CD4-positive, alpha-beta T cell treated with Interferon gamma for 1 hour (primary cell): ENCODE data around the gene IRGM.
"Not testable (repeated sequence)": the region's sequence is repeated elsewhere in the genome, so short reads cannot be mapped to it uniquely, and the experiment has no call there.

Experiments
- DNase-seq: peaks from one replicate; pipeline ENCODE4 v3.0.0-alpha.2; 2020

IRGM gene

GRCh38 chr5:150846308-150846653 is at the start of gene IRGM:
Gene IRGM, plus strand, starts transcription at chr5:150846521. Its CDS starts 1,603 bp downstream, at chr5:150848124.
- DNase-seq = peak; percentile 59

GRCh38 chr5:150797384-150797783 is 48.9 kb upstream of the IRGM start:
- no peak for DNase-seq

DNA sequence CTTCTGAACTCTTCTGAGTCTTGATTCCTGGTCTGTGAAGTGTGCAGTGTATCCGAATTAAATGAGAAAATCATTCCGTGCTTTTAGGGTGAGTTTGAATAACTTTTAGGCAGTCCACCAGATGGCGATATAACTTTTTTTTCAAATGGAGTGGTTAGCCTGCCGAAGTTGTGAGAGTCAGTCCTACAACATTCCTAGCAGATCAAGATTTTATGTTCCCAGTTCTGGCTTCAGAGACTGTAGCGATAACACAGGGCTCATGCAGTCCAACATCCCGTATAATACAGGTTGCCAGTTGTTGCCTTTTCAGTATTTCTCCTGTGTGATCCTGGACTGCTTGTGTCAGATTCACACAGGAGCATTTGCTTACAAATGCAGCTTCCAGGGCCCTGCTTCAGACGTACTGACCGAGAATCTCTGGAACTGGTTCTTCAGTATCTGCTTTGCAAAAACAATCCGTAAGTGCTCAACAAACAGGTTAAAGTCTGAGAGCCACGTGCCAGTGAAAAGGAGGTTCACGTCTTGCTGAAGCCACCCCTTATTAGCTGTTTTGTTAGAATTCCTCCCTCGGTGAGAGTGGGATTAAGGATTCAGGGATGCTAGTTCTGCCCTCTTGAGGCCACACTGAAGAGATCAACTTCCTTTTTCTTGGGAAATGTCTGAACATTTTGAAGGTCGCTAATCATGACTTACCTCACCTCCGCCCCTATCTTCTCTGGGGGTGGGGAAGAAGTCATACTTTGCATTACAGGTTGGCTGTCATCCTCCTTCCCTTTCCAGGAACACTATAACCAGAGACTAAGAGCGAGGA is 45.0 kb upstream of the IRGM start:
- no peak for DNase-seq

- DNase-seq = no peak
Measured at GRCh38 chr5:150804388-150804787, 41.9 kb upstream of the IRGM start.

DNA sequence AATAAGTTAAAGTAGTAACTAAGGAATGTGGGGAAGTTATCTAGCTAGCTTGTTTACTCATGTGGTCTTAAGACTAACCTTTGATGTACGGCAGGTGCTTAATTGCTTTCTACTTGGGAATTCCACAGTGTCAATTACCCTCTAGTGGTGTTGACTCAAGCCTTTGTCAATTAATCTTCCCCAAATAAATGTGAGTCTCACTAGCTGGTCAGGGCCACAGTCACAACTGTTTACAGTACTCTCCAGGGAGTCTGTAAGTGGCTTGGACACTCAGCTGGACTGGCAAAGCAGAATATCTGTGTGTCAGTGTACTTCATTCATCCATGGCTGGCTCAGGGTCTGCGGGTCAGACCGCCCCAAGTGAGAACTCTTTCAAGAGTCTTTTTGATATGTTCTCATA is 37.0 kb upstream of the IRGM start:
- no peak for DNase-seq

GRCh38 chr5:150815010-150815409 is 31.3 kb upstream of the IRGM start:
- DNase-seq = no peak

- no peak for DNase-seq
Measured at GRCh38 chr5:150816946-150817345, 29.4 kb upstream of the IRGM start.

GRCh38 chr5:150829744-150830143 is 16.6 kb upstream of the IRGM start:
- DNase-seq = no peak

- not testable (repeated sequence) for DNase-seq
Measured at GRCh38 chr5:150831821-150832220, 14.5 kb upstream of the IRGM start.

DNA sequence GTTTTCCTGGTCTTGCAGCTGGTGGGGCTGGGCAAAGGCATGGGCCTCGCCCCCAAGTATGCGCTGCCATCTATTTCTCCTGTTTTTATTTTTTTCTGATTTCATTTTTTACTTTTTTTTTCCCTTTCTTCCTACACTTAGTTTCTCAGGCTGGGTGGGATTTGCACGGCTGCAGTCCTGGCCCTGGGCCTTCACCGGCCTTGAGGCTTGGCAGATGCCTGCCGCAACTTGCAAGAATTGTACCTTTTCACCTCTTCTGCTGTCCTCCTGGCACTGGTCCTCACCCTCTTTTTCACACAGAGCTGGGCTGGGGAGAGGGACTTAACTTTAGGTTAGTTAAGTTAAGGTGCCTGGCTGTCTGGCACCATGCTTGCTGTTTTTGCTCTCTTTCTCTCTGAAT is 10.3 kb upstream of the IRGM start:
- no peak for DNase-seq

- no peak for DNase-seq
Measured at GRCh38 chr5:150836703-150837102, 9.6 kb upstream of the IRGM start.

DNA sequence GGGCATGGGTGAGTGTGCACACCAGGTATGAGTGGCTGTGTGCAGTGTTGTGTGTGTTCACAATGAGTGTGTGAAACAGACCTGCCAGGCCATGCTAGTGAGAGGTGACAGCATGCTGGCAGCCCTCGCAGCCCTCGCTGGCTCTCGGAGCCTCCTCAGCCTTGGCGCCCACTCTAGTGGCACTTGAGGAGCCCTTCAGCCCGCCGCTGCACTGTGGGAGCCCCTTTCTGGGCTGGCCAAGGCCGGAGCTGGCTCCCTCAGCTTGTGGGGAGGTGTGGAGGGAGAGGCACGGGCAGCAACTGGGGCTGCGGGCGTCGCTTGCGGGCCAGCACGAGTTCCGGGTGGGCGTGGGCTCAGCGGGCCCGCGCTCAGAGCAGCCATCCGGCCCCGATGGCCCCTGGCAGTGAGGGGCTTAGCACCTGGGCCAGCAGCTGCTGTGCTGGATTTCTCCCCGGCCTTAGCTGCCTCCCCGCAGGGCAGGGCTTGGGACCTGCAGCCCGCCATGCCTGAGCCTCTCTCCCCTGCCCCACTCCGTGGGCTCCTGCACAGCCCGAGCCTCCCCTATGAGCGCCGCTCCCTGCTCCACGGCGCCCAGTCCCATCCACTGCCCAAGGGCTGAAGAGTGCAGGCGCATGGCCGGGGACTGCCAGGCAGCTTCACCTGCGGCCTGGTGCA is 999 bp upstream of the IRGM start:
- not testable (repeated sequence) for DNase-seq

DNA sequence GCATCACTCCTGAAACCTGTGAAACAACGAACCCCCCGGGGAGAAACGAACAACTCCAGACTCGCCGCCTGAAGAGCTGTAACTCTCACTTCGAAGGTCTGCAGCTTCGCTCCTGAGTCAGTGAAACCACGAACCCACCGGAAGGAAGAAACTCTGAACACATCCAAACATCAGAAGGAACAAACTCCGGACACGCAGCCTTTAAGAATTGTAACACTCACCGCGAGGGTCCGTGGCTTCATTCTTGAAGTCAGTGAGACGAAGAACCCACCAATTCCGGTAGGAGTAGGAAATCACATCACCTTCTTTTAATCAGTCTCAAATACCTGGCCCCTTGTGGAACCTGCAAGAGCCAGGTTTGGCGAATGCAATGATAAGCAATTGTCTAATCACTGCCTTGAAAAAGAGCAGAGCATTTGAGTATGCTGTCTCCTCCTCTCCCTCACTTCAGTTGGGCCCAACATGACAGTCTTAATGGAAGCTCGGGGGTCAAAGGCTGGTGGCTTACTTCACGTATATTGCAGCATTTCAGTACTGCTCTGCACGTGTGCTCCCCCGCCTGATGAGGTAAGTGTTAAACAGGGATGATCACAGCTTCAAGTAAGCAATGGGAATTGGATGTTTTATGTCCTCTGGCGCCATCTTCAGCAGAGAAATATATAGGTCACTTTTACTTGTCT is 473 bp downstream of the IRGM start:
- peak; percentile 62 for DNase-seq

GRCh38 chr5:150847334-150847695 is 994 bp downstream of the IRGM start:
- no peak for DNase-seq

DNA sequence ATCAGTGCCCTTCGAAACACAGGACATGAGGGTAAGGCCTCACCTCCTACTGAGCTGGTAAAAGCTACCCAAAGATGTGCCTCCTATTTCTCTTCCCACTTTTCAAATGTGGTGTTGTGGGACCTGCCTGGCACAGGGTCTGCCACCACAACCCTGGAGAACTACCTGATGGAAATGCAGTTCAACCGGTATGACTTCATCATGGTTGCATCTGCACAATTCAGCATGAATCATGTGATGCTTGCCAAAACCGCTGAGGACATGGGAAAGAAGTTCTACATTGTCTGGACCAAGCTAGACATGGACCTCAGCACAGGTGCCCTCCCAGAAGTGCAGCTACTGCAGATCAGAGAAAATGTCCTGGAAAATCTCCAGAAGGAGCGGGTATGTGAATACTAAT is 1.9 kb downstream of the IRGM start:
- DNase-seq = no peak

DNA sequence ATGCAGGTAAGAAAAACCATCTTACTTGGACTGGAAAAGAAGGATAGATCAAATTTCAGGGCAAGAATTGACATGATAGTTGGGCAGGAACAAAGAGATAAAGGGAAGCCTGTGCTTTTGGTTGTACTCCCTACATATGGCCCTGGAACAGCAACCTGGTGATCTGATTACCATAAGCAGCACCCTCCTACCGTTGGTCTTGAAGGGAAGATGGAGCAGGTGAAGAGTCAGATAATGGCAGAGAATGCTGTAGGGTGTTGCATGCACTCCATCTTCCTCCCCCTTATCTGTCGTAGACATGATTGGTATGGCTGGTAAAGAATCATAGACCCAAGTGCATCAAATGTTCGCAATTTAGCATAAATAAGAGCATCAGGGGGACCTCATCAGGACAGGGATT is 4.7 kb downstream of the IRGM start:
- DNase-seq = no peak

- no peak for DNase-seq
Measured at GRCh38 chr5:150853561-150853960, 7.2 kb downstream of the IRGM start.

DNA sequence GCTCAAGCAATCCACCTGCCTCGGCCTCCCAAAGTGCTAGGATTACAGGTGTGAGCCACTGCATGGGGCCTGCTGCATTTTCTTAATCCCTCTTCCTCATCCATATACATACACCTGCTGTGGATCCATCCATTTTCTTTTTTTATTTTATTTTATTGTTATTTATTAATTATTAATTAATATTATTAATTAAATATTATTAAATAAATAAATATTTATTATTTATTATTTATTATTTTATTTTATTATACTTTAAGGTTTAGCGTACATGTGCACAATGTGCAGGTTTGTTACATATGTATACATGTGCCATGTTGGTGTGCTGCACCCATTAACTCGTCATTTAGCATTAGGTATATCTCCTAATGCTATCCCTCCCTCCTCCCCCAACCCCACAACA is 10.4 kb downstream of the IRGM start:
- not testable (repeated sequence) for DNase-seq

DNA sequence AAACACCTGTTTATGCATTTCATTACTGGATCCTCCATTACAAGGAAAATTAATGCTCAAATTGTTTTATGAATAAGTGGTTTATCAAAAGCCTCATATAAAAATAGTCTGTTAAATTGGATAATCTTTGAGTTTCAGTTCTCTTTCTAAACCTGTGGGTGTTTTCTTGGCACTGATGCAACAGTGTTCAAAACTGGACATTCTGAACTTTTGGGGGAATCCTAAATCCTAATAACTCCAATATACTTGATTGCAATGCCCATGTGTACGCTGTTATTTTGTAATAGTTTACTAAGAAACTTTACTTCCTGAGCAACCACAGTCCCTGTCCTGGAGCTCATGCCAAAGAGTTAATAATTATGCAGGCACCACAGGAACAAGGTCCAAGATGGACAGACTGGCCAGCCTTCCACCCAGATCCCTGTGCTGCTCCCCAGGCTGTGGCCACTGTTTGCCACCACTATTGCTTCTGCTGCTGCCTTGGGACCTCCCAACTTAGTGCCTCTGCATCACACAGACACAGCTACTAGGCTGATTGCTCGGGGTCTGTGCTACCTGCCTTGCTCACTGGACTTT is 14.0 kb downstream of the IRGM start:
- DNase-seq = no peak

GRCh38 chr5:150862070-150862469 is 15.7 kb downstream of the IRGM start:
- DNase-seq = no peak

DNA sequence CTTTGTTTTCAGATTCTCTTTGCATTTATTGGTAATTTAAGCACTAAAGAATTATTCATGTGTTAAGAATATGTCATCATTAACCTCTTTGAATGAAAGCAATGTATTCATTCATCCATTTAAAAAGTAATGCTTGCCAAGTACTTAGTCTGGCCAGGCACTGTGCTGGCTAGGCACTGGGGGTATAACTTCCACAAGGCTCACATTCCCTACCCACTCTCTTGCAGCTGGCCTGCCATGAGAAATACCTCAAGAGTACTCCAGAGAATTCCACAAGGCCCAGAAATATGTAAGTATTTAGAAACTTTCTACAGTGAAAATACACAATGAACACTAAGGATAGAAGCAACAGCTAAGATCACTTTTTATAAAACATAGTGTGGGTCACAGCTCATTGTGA is 33.0 kb downstream of the IRGM start:
- DNase-seq = no peak

DNA sequence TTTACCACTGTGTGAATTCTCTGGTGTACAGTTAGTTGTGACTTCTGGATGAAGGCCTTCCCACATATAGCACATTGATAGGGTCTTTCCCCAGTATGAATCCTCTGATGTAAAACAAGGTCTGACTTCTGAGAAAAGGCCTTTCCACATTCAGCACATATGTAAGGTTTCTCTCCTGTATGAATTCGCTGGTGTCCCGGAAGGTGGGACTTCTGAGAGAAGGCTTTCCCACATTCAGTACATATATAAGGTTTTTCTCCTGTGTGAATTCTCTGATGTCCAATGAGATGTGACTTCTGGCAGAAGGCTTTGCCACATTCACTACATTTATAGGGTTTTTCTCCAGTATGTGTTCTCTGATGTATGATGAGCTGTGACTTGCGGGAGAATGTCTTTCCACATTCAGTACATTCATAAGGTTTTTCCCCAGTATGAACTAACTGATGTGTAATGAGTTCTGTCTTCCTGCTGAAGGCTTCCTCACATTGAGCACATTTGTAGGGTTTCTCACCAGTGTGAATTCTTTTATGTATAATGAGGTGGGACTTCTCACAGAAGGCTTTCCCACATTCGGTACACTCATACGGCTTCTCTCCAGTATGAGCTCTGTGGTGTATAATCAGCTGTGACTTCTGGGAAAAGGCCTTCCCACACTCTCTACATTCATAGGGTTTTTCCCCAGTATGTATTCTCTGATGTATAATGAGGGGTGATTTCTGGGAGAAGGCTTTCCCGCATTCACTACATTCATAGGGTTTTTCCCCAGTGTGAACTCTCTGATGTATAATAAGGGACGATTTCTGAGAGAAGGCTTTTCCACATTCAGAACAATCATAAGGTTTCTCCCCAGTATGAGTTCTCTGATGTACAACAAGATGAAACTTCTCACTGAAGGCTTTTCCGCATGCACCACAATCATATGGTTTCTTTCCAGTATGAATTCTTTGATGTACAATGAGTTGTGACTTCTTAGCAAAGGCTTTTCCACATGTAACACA is 49.4 kb downstream of the IRGM start:
- DNase-seq = no peak
